HT-29 (cell line): Measurements from ENCODE around the gene MAPK8. TPM values are rescaled to one million over a fixed set of nuclear protein-coding genes. Genes with fewer than 3 reads are reported as not detected.

Source experiments
- DNase-seq: peaks from one replicate; pipeline ENCODE4 v3.0.0-alpha.2; 2015; ENCODE audit warnings: low spot score
- total RNA-seq: library from RNA; depleted of rRNA; stranded (reverse); fragments of >200 nt; shearing (Covaris generic); gene quantifications from 2 replicates; pipeline ENCODE4 v1.2.3, GENCODE V29; 2014; rRNA removed

MAPK8 gene
- total RNA-seq, 1 experiment from 2014 or later: 24.9 TPM

DNA sequence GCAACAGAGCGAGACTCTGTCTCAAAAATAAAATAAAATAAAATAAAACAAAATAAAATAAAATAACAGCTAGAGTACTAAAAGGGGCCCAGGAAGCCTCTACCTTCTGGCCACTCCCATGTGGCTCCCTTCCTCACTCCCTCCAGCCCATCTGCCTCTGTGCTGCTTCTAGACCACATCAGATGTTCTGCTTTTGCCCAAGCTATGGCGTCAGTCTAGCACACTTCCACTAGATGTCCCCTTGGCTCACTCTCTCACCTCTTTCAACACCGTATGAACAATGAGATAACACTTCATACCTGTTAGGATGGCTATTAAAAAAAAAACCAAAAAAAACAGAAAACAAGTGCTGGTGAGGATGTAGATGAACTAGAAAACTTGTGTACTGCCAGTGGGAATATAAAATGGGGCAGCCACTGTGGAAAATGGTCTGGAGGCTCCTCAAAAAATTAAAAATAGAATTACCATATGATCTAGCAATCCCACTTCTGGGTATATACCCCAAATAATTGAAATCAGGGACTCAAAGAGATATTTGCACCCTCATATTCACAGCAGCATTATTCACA, 166.1 kb downstream of the MAPK8 start:
- DNase-seq: no peak

DNA sequence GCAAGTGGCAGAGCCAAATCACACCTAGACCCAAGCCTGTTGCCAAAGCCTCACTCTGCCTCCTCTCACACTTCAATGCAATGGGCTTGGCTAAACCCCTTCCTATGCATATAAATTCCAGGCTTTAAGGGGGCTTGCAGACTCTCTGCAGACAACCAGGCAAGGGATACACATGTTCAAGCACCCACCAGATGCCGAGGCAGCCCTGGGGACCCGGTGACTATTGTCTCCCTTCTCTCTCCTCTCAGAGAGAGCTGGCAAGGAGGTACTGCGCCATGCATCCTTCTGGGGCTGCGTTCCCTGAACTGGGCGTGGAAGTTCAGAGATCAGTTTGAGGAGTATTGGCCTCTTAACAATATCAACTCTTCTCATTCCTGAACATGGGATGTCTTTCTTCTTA, 167.2 kb downstream of the MAPK8 start:
- DNase-seq: no peak

- DNase-seq: no peak
Observed at GRCh38 chr10:48474765-48475365, 168.4 kb downstream of the MAPK8 start.

DNA sequence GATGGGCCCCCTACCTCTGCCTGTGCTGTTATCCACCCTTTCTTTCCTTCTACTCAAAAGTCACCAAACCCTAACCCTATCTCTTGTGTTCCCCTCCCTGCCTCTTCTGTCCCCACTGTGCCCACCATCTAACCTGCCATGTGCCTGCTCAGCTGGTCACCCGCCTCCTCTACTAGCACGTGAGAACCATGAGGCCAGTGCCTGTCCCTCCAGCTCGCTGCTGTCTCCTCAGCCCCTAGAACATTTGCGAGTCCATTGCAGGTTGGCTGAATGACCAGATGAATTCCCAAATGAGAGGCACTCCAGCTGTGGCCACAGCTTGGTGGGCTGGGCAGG, 169.4 kb downstream of the MAPK8 start:
- DNase-seq: no peak

DNA sequence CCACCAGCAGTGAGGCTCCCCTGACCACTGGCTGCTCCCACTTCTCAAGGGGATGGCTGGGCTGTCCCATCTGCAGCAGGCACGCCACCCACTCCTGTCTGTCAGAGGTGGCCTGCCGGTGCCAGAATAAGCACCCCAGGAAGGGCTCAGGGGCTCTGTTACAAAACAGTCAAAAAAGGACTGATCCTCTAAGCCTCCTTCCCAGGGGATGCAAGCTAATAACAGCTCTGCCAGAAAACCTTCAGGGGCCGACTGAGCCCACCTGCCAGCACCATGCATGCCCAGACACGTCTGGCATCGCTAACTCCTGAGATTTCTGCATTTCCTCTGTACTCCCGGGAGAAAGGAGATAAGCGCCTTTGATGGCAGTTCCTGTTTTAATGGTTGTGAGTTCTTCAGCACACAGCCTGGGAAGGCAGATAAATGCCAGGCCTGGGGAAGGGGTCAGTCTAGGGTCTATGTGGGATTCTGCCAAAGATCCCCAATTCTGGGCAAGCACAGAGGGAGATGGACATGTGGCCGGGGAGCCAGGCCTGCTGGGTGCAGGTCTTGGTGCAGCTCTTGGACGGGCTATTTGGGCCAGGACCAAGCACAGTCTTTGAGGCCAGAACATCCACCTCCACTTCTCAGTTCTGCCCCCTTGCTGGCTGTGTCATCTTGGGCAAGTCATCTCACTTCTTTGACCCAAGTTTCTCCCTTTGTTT, 170.0 kb downstream of the MAPK8 start:
- DNase-seq: no peak

DNA sequence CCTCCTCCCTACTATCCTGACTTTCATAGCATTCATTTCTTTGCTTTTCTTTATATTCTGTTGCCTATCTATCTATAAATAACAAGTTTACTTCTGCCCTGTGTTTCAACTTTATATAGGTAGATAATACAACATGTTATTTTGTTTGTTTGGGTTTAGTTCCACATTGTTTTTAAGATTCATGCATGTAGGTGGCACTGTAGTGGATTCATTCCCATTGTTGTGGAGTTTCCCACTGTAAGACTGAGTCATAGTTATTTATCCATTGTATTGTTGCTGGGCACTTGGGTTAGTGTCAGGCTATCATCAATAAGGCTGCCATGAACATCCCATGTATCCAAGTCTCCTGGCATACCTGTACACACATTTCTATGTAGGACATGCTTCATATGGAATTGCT, 170.7 kb downstream of the MAPK8 start:
- no peak for DNase-seq

DNA sequence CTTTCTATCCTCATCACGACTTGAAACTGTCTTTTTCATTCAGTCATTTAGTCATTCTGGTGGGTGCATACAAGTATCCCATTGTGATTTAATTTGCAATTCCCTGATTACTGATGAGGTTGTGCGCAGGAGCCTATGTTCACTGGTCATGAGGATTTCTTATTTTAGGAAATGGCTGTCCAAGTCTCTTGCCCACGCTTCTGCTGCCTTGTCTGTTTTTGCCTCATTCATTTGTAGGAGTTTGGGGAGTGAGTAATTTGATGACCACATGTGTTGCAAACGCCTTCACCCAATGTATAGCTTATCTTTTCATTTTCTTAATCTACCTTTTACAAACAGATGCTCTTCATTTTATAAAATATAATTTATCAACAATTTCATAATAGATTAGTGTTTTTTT, 171.1 kb downstream of the MAPK8 start:
- no peak for DNase-seq

DNA sequence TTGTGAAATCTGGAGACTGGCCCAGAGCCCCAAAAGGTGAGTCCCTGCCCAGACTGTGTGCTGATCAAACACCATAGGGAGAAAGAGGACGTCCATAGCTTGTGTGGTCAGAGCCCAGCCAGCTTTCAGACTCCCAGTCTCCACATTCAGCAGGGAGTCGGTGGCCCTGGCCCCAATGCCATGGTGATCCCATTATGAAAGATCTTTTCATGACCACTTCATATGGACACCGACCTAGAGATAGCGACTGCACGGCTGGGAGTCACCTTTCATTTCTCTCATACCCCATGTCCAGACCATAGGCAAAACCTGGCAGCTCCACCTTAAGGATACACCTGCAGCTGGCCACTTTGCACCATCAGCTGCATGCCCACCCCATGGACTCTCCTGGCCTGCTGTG, 172.0 kb downstream of the MAPK8 start:
- no peak for DNase-seq

GRCh38 chr10:48478980-48479811, 172.7 kb downstream of the MAPK8 start:
- DNase-seq: no peak

DNA sequence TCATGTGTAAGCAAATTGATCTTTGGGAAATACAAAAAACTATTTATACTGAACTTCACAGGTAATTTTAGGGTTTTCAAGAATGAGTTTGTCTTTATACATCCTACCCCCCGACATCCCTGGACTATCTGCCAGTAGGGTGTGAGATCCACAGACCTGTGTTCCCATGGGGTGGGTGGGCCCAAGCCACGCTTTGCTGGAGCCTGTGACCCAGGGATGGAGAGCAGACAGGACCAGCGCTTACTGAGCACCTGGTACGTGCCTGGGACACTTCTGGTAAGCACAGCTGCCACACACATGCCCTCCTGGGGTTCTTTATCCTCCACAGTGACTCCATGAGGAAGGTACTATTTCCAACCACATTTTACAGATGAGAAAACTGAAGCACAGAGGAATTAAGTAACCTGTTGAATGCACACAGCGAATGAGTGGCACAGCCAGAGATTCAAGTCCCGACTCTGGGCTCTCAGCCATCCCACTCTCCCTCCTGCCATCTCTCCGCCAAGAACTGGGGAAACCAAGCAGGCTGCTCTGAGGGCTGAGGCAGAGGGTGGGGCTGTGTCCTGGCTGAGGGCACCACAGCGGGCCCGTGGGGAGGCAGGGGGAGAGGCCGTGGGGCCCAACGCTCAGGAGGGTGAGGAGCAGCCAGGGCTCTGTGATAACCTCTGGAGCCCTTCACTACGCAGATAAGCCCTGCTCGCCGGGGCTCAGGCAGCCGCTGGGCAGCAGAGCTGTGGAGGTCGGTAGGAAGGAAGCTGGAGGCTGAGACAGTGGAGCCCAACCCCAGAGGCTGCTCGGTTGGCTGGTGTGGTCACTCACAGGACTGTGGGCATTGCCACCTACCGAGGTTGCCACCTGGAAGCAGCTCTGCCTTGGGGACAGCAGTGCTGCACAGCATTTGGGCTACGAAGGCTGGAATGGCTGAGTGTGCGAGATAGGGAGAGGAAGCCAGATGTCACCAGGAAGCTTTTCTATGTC, 174.2 kb downstream of the MAPK8 start:
- no peak for DNase-seq

- no peak for DNase-seq
Observed at GRCh38 chr10:48481385-48481784, 174.9 kb downstream of the MAPK8 start.

- no peak for DNase-seq
Observed at GRCh38 chr10:48482207-48482606, 175.7 kb downstream of the MAPK8 start.

- DNase-seq: no peak
Observed at GRCh38 chr10:48484911-48485310, 178.4 kb downstream of the MAPK8 start.

DNA sequence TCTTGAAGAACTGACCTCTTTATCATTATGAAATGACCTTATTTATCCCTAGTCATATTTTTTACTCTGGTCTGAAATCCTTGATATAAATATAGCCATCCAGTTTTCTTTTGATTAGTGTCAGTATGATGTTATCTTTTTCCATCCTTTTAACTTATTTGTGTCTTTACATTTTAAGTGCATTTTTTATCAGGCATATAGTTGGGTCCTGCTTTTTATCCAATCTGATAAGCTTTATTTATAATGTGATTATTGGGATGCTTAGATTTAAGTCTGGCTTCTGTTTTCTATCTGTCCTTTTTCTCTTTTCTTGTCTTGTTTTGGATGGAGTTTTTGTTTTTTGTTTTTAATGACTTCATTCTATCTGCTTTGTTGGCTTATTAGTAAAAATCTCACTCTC, 179.2 kb downstream of the MAPK8 start:
- DNase-seq: no peak

- DNase-seq: no peak
Observed at GRCh38 chr10:48487244-48487643, 180.8 kb downstream of the MAPK8 start.

Other genes starting within 250 kb of the MAPK8 start
- not detected in 2 replicates for gene FRMPD2, start 32.0 kb upstream of the MAPK8 start, total RNA-seq